ENCODE results near the gene PPP1R9B.

DNA sequence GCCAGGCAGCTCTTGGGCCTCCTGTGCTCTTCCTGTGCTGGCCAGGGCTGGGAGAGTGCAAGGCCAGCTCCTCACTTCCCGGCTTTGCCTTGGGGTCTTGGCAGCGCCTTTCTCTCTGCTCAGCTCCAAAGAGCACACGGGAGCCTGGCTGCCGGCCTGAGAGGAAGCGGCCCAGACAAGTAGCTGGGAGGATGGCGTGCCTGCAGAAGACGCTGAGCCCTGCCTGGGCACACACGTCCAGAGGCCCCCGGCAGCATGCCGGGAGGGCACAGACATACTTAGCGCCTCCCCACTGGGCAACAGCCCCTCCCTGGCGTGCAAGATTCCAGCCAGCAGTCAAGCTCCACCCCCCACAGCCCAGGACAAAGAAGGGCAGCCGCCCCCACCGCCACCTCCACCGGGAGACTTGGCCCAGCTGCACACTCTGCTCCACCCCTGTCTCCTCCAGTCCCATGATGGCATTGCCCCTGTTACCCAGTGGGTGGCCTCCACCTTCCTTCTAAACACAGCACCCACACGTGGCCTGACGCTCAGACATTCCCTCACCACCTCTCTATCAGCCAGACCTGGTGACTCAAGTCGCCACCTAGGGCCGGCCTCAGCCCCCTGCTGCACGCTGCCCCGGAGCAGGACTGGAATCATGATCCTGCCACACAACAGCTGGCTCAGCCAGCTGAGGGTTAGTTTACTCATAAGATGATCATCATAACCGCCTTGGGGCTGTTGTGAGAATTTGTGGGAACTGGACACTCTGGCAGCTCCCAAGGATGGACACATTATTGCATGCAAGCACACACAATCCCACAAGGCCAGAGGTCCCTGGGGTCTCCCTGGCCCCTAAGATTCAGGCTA, 27.7 kb upstream of the PPP1R9B start:
- TF ChIP-seq, protein P1, sequence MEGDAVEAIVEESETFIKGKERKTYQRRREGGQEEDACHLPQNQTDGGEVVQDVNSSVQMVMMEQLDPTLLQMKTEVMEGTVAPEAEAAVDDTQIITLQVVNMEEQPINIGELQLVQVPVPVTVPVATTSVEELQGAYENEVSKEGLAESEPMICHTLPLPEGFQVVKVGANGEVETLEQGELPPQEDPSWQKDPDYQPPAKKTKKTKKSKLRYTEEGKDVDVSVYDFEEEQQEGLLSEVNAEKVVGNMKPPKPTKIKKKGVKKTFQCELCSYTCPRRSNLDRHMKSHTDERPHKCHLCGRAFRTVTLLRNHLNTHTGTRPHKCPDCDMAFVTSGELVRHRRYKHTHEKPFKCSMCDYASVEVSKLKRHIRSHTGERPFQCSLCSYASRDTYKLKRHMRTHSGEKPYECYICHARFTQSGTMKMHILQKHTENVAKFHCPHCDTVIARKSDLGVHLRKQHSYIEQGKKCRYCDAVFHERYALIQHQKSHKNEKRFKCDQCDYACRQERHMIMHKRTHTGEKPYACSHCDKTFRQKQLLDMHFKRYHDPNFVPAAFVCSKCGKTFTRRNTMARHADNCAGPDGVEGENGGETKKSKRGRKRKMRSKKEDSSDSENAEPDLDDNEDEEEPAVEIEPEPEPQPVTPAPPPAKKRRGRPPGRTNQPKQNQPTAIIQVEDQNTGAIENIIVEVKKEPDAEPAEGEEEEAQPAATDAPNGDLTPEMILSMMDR (IDR thresholded peaks at IDR 0.05), result peak; percentile 58 to 70 (median 64)
- peak; percentile 25 for TF ChIP-seq EP300 (IDR thresholded peaks at IDR 0.05)

Measured in esophagus muscularis mucosa (tissue), 3 donors.